Immature natural killer cell (primary cell): Measurements from ENCODE around the gene NCKAP5L. TPM values are rescaled to one million over a fixed set of nuclear protein-coding genes. Genes with fewer than 3 reads are reported as not detected.

Experiments
- DNase-seq, 3 donors: peaks; one replicate each; pipeline ENCODE4 v3.0.0; 2022; ENCODE audit warnings: mixed read lengths in 1 of 3
- H3K27ac Mint-ChIP-seq, 6 donors: one replicate each; pipeline ENCODE4 v1.8.0; 2020; ENCODE audit warnings: mixed read lengths in 6 of 6, mild to moderate bottlenecking in 5 of 6, inconsistent platforms in 4 of 6, moderate library complexity in 3 of 6
- H3K27me3 Mint-ChIP-seq, 3 donors: one replicate each; pipeline ENCODE4 v1.8.0; 2020 to 2021; ENCODE audit warnings: low read depth in 3 of 3, mild to moderate bottlenecking in 3 of 3, mixed read lengths in 3 of 3, moderate library complexity in 3 of 3, inconsistent platforms in 1 of 3
- H3K36me3 Mint-ChIP-seq, 3 donors: one replicate each; pipeline ENCODE4 v1.8.0; 2020; ENCODE audit warnings: mixed read lengths in 3 of 3, inconsistent platforms in 2 of 3, mild to moderate bottlenecking in 2 of 3
- H3K4me1 Mint-ChIP-seq, 2 donors: one replicate each; pipeline ENCODE4 v1.8.0; 2020; ENCODE audit warnings: inconsistent platforms in 2 of 2, mild to moderate bottlenecking in 2 of 2, mixed read lengths in 2 of 2, moderate library complexity in 1 of 2
- H3K4me3 Mint-ChIP-seq, 5 donors: one replicate each; pipeline ENCODE4 v1.8.0; 2020; ENCODE audit warnings: mild to moderate bottlenecking in 5 of 5, mixed read lengths in 5 of 5, inconsistent platforms in 3 of 5, moderate library complexity in 3 of 5
- H3K9me3 Mint-ChIP-seq, 6 donors: one replicate each; pipeline ENCODE4 v1.8.0; 2020; ENCODE audit warnings: mild to moderate bottlenecking in 6 of 6, mixed read lengths in 6 of 6, inconsistent platforms in 4 of 6, moderate library complexity in 3 of 6
- polyA plus RNA-seq, 3 donors: library from polyadenylated mRNA; unstranded; fragments of 300-500 nt; fragmentation: Illumina TruSeq; gene quantifications; one replicate each; pipeline ENCODE4 v1.2.3, GENCODE V29; 2021

The NCKAP5L gene
- polyA plus RNA-seq, 3 donors from 2014 or later = 1.0 to 5.6 TPM; not detected in 1

GRCh38 chr12:49762468-49762847 is 65.8 kb downstream of the NCKAP5L start:
- H3K9me3 Mint-ChIP-seq = no peaks in the 10 kb centered on the region
- H3K4me1 Mint-ChIP-seq = peaks cover 36 to 38% of the 10 kb centered on the region in 2 donors
- H3K27ac Mint-ChIP-seq = peak overlapping the region; percentile 86 to 92 (median 90)
- peak in 2 of 3 donors; percentile 8 to 15 for DNase-seq
- H3K4me3 Mint-ChIP-seq = peak overlapping the region in 2 of 5 donors; percentile 19 to 63
- H3K27me3 Mint-ChIP-seq = no peaks in the 10 kb centered on the region
- peaks cover 32 to 47% (median 33%) of the 10 kb centered on the region in 3 donors for H3K36me3 Mint-ChIP-seq

- H3K9me3 Mint-ChIP-seq = no peaks in the 10 kb centered on the region
- no peak for DNase-seq
- peaks cover 36 to 47% (median 37%) of the 10 kb centered on the region in 3 donors for H3K36me3 Mint-ChIP-seq
- peaks cover 34 to 38% of the 10 kb centered on the region in 2 donors for H3K4me1 Mint-ChIP-seq
- no peaks in the 10 kb centered on the region for H3K27me3 Mint-ChIP-seq
- no peak overlapping the region for H3K4me3 Mint-ChIP-seq
- H3K27ac Mint-ChIP-seq = peak overlapping the region; percentile 86 to 92 (median 90)
Measured at GRCh38 chr12:49761677-49762467, 66.3 kb downstream of the NCKAP5L start.

DNA sequence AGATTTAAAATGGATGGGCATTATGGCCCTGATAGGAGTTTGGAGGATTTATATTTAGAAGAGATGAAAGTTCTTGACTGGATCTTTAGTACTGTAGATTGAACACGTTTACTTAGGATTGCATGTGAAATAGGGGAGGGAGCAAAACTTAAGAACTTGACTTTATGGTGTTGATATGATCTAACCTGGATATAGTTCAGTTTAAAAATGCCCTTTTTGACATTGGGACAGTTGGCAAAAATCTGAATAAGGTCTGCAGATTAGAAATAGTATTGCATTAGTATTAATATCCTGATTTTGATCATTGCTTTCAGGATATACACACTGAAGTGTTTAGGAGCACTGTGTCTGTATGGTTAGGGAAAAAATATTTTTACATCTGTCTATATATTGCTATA is 77.2 kb downstream of the NCKAP5L start:
- peaks cover 0 to 30% (median 8%) of the 10 kb centered on the region in 3 donors for H3K36me3 Mint-ChIP-seq
- peak overlapping the region; percentile 26 to 85 (median 80) for H3K27ac Mint-ChIP-seq
- H3K27me3 Mint-ChIP-seq = peaks cover 0 to 2% (median 0%) of the 10 kb centered on the region in 3 donors
- peaks cover 72 to 89% of the 10 kb centered on the region in 2 donors for H3K4me1 Mint-ChIP-seq
- no peak for DNase-seq
- H3K9me3 Mint-ChIP-seq = no peaks in the 10 kb centered on the region
- peak overlapping the region in 4 of 5 donors; percentile 10 to 51 (median 27) for H3K4me3 Mint-ChIP-seq

DNA sequence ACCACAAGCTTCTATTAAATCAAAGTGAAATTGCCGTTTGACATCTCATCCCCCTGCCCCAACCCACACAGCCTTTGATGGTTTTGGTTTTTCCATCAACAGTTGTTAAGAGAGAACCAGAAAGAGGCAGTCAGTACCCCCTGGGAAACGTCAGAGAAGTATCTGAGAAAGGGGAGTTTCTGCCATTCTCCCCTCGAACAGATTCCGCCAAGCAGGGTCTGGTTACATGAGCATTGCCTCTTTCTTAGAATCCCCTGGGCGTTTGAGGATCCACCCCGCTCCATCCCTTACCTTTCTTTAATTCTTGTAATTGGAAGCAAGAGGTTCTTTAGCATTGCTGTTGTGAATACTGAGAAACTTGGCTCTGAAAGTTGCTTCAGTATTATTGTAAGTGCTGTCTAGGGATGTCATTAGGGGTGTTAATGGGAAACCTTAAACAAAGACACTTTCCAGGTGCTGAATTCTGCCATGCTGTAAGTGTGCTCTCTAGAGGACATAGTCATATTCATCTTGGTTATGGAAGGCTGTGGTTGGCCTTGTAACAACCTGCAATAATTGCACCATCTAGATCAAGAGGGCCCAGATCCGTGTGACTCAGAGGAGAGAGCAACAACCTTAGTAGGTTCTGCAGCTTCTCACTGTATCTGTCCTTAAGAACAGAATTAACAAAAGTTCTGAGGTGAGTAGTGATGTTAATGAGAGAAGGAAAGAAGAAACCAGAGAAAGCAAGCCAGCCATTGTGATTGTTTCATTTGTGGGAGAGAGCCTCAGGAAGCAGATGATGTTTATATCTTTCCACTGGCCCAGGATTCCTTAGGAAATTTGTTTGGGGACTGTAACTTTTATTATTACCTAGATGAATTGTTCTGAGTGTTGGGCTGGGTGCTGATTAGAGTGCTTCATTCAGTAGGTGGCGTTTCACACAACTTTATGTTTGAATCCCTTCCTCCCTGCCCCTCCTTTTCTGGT is 77.9 kb downstream of the NCKAP5L start:
- Mint-ChIP-seq H3K27ac (peak overlapping the region; percentile 26 to 85 (median 80)), H3K36me3 (peaks cover 0 to 27% (median 8%) of the 10 kb centered on the region in 3 donors), H3K4me3 (peak overlapping the region; percentile 13 to 72 (median 22)), H3K9me3 (no peaks in the 10 kb centered on the region), H3K4me1 (peaks cover 73 to 96% of the 10 kb centered on the region in 2 donors), H3K27me3 (peaks cover 0 to 2% (median 0%) of the 10 kb centered on the region in 3 donors)
- peak in 1 of 3 donors; percentile 24 for DNase-seq

DNA sequence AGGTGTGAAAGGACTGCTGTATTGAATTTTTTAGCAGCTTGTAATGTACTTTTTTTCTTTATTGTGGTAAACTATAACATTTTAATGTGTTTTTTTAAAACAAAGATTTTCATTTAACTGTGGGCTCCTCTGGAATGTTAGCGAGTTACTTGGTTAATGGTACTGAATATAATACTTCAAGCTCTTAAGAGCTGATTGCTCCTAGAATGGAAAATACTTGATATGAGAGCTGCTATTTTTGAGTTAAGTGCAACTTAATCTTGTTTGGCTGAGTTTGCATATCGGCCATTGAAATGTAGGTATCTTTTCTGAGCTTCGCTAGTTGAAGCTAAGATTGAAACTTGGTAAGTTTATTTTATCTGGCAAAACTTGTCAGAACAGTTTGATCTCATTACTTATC is 79.4 kb downstream of the NCKAP5L start:
- peaks cover 0 to 12% (median 8%) of the 10 kb centered on the region in 3 donors for H3K36me3 Mint-ChIP-seq
- peaks cover 83 to 100% of the 10 kb centered on the region in 2 donors for H3K4me1 Mint-ChIP-seq
- peak overlapping the region; percentile 57 to 82 (median 78) for H3K27ac Mint-ChIP-seq
- no peaks in the 10 kb centered on the region for H3K9me3 Mint-ChIP-seq
- peaks cover 0 to 2% (median 2%) of the 10 kb centered on the region in 3 donors for H3K27me3 Mint-ChIP-seq
- peak overlapping the region in 2 of 5 donors; percentile 1 to 45 for H3K4me3 Mint-ChIP-seq
- DNase-seq = no peak

GRCh38 chr12:49748306-49748705 is 79.9 kb downstream of the NCKAP5L start:
- DNase-seq = no peak
- Mint-ChIP-seq H3K36me3 (peaks cover 0 to 8% (median 5%) of the 10 kb centered on the region in 3 donors), H3K4me1 (peaks cover 84 to 100% of the 10 kb centered on the region in 2 donors), H3K27me3 (peaks cover 0 to 2% (median 2%) of the 10 kb centered on the region in 3 donors), H3K9me3 (no peaks in the 10 kb centered on the region), H3K4me3 (peak overlapping the region in 2 of 5 donors; percentile 33 to 59), H3K27ac (peak overlapping the region; percentile 49 to 85 (median 80))

GRCh38 chr12:49744363-49744885 is 83.8 kb downstream of the NCKAP5L start:
- Mint-ChIP-seq H3K36me3 (no peaks in the 10 kb centered on the region), H3K4me1 (peaks cover 74 to 85% of the 10 kb centered on the region in 2 donors), H3K4me3 (peak overlapping the region in 4 of 5 donors; percentile 22 to 99 (median 63)), H3K27me3 (peaks cover 11 to 19% (median 12%) of the 10 kb centered on the region in 3 donors), H3K9me3 (peaks cover 0 to 2% (median 0%) of the 10 kb centered on the region in 6 donors), H3K27ac (peak overlapping the region; percentile 83 to 100 (median 94))
- DNase-seq = no peak

DNA sequence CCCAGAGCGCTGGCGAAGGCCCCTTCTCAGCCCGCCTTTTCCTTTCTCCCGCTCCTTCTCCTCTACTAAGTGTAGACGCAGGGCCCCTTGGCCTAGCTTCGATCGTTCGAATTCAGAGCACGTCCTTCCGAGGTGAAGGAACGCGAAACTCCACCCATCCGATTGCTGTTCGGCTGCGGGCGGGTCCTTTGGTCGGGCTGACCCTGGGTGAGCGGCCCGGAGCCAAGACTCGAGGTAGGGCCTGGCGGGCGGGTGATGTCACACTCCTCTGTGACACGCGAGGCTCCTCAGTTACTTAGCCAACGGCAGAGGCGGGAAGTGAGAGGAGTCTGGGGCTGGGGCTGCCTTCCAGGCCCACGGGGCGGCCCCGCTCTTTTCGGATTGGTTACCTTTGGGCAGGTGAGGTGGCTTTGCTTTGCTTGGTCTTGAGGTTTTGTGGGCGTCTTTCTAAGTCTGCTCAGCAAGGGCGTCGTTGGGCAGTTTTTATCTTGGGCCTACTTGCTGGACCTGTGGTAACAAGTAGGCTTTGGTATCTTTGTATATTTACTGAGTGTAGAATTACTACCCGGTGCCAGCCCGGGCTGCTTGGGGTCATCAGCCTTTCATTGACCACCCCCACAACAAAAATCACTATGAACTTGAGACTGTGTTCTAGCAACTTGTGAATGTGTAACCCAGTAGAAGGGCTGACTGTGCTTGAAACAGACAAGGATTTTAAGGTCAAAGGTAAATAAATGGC is 86.2 kb downstream of the NCKAP5L start:
- Mint-ChIP-seq H3K27ac (peak overlapping the region; percentile 97 to 100 (median 100)), H3K36me3 (no peaks in the 10 kb centered on the region), H3K4me1 (peaks cover 51 to 61% of the 10 kb centered on the region in 2 donors), H3K9me3 (peaks cover 0 to 2% (median 0%) of the 10 kb centered on the region in 6 donors), H3K4me3 (peak overlapping the region; percentile 91 to 99 (median 96)), H3K27me3 (peaks cover 11 to 19% (median 11%) of the 10 kb centered on the region in 3 donors)
- DNase-seq = peak; percentile 89 to 91 (median 90)

Other genes with a start within 250 kb of the NCKAP5L start
- gene FAM186B, start 222.8 kb downstream of the NCKAP5L start, polyA plus RNA-seq = not detected
- gene PRPF40B, start 204.9 kb downstream of the NCKAP5L start, polyA plus RNA-seq = 1 to 10 TPM; 2.4 to 3.2 (median 2.8) TPM
- 10 to 100 TPM; 11.0 to 22.7 (median 12.6) TPM for gene FMNL3, start 121.0 kb downstream of the NCKAP5L start, polyA plus RNA-seq
- gene TMBIM6, start 86.9 kb downstream of the NCKAP5L start, polyA plus RNA-seq = 1,000 to 10,000 TPM in 2 of 3 donors, 100 to 1,000 TPM in 1; 982 to 1,961 (median 1,202) TPM
- 1 to 10 TPM; 3.0 to 5.1 (median 4.5) TPM for gene BCDIN3D, start 14.7 kb upstream of the NCKAP5L start, polyA plus RNA-seq
- 1 to 10 TPM in 1 of 3 donors, under 1 TPM in 1, not detected in 1; 0.77 to 1.8 TPM for gene FAIM2, start 75.5 kb upstream of the NCKAP5L start, polyA plus RNA-seq
- gene AQP2, start 122.3 kb upstream of the NCKAP5L start, polyA plus RNA-seq = not detected
- not detected for gene AQP5, start 133.5 kb upstream of the NCKAP5L start, polyA plus RNA-seq
- not detected for gene AQP6, start 144.5 kb upstream of the NCKAP5L start, polyA plus RNA-seq
- 10 to 100 TPM; 11.6 to 20.9 (median 12.4) TPM for gene RACGAP1, start 197.1 kb upstream of the NCKAP5L start, polyA plus RNA-seq
- gene ASIC1, start 229.2 kb upstream of the NCKAP5L start, polyA plus RNA-seq = not detected